ENCODE measurements around the gene HAND2. TPM values are rescaled to one million over a fixed set of nuclear protein-coding genes. Genes with fewer than 3 reads are reported as not detected.

The HAND2 gene
- total RNA-seq, 1 experiment from 2014 or later = 0.31 TPM

DNA sequence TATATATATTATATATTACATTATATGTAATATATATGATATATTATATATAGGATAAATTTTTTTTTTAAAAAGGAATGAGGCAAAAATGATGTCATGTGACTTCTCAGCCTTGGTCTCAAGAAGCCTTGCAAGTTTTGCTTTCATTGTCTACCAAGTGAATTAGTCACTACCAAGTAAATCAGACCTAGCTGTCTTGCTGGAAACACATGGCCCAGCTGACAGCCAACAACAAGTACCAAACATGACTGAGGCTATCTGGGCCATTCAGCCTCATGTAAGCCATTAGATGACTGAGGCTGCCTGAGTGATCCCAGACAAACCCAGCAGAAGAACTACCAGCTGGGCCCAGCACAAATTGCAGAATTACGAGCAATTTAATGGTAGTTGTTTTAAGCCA lies 44.9 kb downstream of the HAND2 start:
- H3K27ac ChIP-seq (ENCODE audit: low read length) = no peak overlapping the region
- H3K36me3 ChIP-seq (ENCODE audit: control insufficient read depth, insufficient read depth, low read length) = no peaks in the 10 kb centered on the region
- TF ChIP-seq, protein P1, sequence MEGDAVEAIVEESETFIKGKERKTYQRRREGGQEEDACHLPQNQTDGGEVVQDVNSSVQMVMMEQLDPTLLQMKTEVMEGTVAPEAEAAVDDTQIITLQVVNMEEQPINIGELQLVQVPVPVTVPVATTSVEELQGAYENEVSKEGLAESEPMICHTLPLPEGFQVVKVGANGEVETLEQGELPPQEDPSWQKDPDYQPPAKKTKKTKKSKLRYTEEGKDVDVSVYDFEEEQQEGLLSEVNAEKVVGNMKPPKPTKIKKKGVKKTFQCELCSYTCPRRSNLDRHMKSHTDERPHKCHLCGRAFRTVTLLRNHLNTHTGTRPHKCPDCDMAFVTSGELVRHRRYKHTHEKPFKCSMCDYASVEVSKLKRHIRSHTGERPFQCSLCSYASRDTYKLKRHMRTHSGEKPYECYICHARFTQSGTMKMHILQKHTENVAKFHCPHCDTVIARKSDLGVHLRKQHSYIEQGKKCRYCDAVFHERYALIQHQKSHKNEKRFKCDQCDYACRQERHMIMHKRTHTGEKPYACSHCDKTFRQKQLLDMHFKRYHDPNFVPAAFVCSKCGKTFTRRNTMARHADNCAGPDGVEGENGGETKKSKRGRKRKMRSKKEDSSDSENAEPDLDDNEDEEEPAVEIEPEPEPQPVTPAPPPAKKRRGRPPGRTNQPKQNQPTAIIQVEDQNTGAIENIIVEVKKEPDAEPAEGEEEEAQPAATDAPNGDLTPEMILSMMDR (IDR thresholded peaks at IDR 0.05) = no peak
- no peak for TF ChIP-seq POLR2AphosphoS5 (IDR thresholded peaks at IDR 0.05; ENCODE audit: low read depth, low read length)
- TF ChIP-seq, protein P2, sequence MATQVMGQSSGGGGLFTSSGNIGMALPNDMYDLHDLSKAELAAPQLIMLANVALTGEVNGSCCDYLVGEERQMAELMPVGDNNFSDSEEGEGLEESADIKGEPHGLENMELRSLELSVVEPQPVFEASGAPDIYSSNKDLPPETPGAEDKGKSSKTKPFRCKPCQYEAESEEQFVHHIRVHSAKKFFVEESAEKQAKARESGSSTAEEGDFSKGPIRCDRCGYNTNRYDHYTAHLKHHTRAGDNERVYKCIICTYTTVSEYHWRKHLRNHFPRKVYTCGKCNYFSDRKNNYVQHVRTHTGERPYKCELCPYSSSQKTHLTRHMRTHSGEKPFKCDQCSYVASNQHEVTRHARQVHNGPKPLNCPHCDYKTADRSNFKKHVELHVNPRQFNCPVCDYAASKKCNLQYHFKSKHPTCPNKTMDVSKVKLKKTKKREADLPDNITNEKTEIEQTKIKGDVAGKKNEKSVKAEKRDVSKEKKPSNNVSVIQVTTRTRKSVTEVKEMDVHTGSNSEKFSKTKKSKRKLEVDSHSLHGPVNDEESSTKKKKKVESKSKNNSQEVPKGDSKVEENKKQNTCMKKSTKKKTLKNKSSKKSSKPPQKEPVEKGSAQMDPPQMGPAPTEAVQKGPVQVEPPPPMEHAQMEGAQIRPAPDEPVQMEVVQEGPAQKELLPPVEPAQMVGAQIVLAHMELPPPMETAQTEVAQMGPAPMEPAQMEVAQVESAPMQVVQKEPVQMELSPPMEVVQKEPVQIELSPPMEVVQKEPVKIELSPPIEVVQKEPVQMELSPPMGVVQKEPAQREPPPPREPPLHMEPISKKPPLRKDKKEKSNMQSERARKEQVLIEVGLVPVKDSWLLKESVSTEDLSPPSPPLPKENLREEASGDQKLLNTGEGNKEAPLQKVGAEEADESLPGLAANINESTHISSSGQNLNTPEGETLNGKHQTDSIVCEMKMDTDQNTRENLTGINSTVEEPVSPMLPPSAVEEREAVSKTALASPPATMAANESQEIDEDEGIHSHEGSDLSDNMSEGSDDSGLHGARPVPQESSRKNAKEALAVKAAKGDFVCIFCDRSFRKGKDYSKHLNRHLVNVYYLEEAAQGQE (IDR thresholded peaks at IDR 0.05; ENCODE audit: insufficient read depth in 1 of 2, low read depth in 2 of 2, low read length in 1 of 2) = no peak
- no peak for TF ChIP-seq TCF7L2 (IDR thresholded peaks at IDR 0.05; ENCODE audit: low read depth, low read length)
- no peak for TF ChIP-seq SIN3A (IDR thresholded peaks at IDR 0.05; ENCODE audit: borderline replicate concordance, insufficient read depth, low read depth, low read length)
- ChIA-PET CTCF (no interaction called here), POLR2A (no interaction called here)
- no TSS peak for BruUV-seq (replicated peaks)
- no peak overlapping the region for H3K4me3 ChIP-seq (ENCODE audit: low read depth in 2 of 2, low read length in 2 of 2)
- intact Hi-C loops (cut with micrococcal nuclease; ENCODE audit: unreplicated experiment) = no loop called here
- no peak for DNase-seq (ENCODE audit: low read depth, low spot score)
- no peaks in the 10 kb centered on the region for H3K27me3 ChIP-seq (ENCODE audit: control insufficient read depth, insufficient read depth, low read length)
- H3K9me3 ChIP-seq (ENCODE audit: control insufficient read depth, insufficient read depth, low read depth, low read length) = no peaks in the 10 kb centered on the region
- in situ Hi-C loops (cut with HindIII; ENCODE audit: low pct_unique_long_range_greater_than_20kb, low sequenced_read_pairs) = no loop called here
- ATAC-seq = no peak
- H3K4me1 ChIP-seq (ENCODE audit: control insufficient read depth, insufficient read depth, low read length) = no peaks in the 10 kb centered on the region

DNA sequence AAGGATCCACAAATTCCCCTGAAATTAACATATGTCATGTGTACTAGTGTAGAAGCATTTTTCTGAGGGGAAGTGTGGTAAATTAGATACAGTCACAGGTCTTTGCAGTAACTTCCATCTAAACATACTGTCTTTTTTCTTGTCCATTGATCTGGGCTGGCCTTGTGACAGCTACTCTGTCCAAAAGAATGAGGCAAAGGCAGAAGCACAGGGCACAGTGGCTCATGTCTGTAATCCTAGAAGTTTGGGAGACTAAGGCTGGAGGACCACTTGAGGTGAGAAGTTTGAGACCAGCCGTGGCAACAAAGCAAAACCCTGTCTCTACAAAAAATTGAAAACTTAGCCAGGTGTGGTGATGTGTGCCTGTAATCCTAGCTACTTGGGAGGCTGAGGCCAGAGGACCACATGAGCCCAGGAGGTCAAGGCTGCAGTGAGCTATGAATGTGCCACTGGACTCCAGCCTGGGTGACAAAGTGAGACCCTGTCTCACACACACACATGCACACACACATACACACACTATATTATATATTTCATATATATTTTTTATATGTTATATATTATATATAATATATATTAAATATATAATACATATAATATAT lies 47.6 kb downstream of the HAND2 start:
- no TSS peak for BruUV-seq (replicated peaks)
- Histone ChIP-seq H3K36me3 (ENCODE audit: control insufficient read depth, insufficient read depth, low read length) (no peaks in the 10 kb centered on the region), H3K27ac (ENCODE audit: low read length) (no peak overlapping the region), H3K4me3 (ENCODE audit: low read depth in 2 of 2, low read length in 2 of 2) (no peak overlapping the region), H3K27me3 (ENCODE audit: control insufficient read depth, insufficient read depth, low read length) (no peaks in the 10 kb centered on the region), H3K4me1 (ENCODE audit: control insufficient read depth, insufficient read depth, low read length) (no peaks in the 10 kb centered on the region), H3K9me3 (ENCODE audit: control insufficient read depth, insufficient read depth, low read depth, low read length) (no peaks in the 10 kb centered on the region)
- DNase-seq (ENCODE audit: low read depth, low spot score) = no peak
- TF ChIP-seq SIN3A (IDR thresholded peaks at IDR 0.05; ENCODE audit: borderline replicate concordance, insufficient read depth, low read depth, low read length) = no peak
- no peak for TF ChIP-seq TCF7L2 (IDR thresholded peaks at IDR 0.05; ENCODE audit: low read depth, low read length)
- no peak for TF ChIP-seq POLR2AphosphoS5 (IDR thresholded peaks at IDR 0.05; ENCODE audit: low read depth, low read length)
- TF ChIP-seq, protein P2 (IDR thresholded peaks at IDR 0.05; ENCODE audit: insufficient read depth in 1 of 2, low read depth in 2 of 2, low read length in 1 of 2) = no peak
- TF ChIP-seq, protein P1 (IDR thresholded peaks at IDR 0.05) = no peak
- in situ Hi-C loops (cut with HindIII; ENCODE audit: low pct_unique_long_range_greater_than_20kb, low sequenced_read_pairs) = no loop called here
- CTCF ChIA-PET = no interaction called here
- POLR2A ChIA-PET = no interaction called here
- intact Hi-C loops (cut with micrococcal nuclease; ENCODE audit: unreplicated experiment) = no loop called here
- no peak for ATAC-seq
